NB4 (cell line): ENCODE results near the gene C5orf47.

Experiments
- DNase-seq: peaks from one replicate; pipeline ENCODE4 v3.0.0; 2010; ENCODE audit warnings: low read depth
- H3K4me3 ChIP-seq: one replicate; pipeline ENCODE4 v1.5.1; 2011; ENCODE audit warnings: mild to moderate bottlenecking, low read depth, low read length, moderate library complexity
- MYC ChIP-seq: IDR thresholded peaks from 2 replicates; pipeline ENCODE4 v1.6.1; 2011; ENCODE audit warnings: low read depth, low read length
- POLR2A ChIP-seq: IDR thresholded peaks from 2 replicates; pipeline ENCODE4 v1.6.1; 2011; ENCODE audit warnings: mild to moderate bottlenecking; ENCODE audit not compliant: insufficient read length; ENCODE audit errors: extremely low read depth
- TF ChIP-seq, protein P1 (sequence below): IDR thresholded peaks from one replicate; pipeline ENCODE4 v1.5.1; 2012; ENCODE audit warnings: low read depth, low read length
- TF ChIP-seq, protein P2 (sequence below): IDR thresholded peaks from 2 replicates; pipeline ENCODE4 v1.6.1; 2011; ENCODE audit warnings: low read depth, low read length

Gene C5orf47

DNA sequence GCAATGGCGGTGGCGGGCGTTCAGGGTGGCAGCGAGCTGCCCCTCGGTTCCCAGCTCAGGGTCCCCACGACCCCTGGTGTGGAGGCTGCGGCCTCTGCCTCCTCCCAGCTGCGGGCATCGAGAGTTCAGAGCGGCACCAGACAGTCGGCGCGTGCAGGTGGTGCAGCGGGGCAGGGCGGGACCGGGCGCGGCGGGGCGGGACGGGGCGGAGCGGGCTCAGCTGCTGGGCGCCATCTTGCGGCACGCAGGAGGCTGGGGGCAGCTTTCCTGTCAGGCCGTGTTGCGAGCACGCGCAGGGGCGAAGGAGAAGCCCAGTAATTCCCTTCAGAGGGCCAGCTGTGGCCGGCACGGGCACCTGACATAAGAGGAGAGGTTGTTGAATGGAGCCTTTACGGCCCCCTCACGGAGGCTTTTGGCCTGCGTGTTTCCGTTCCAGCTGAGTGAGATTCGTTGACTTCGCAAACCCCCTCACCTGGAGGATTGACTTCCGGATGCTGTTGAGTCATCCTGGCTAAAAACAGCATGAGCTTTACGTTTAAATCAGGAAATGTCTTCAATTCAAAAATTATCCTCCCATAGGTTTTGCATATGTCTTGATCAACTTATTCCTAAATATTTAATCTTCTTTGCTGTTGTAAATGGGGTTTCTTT is 587 bp downstream of the C5orf47 start:
- DNase-seq, result no peak
- no peak overlapping the region for H3K4me3 ChIP-seq
- TF ChIP-seq, protein P1, sequence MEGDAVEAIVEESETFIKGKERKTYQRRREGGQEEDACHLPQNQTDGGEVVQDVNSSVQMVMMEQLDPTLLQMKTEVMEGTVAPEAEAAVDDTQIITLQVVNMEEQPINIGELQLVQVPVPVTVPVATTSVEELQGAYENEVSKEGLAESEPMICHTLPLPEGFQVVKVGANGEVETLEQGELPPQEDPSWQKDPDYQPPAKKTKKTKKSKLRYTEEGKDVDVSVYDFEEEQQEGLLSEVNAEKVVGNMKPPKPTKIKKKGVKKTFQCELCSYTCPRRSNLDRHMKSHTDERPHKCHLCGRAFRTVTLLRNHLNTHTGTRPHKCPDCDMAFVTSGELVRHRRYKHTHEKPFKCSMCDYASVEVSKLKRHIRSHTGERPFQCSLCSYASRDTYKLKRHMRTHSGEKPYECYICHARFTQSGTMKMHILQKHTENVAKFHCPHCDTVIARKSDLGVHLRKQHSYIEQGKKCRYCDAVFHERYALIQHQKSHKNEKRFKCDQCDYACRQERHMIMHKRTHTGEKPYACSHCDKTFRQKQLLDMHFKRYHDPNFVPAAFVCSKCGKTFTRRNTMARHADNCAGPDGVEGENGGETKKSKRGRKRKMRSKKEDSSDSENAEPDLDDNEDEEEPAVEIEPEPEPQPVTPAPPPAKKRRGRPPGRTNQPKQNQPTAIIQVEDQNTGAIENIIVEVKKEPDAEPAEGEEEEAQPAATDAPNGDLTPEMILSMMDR, result no peak
- TF ChIP-seq, protein P2, sequence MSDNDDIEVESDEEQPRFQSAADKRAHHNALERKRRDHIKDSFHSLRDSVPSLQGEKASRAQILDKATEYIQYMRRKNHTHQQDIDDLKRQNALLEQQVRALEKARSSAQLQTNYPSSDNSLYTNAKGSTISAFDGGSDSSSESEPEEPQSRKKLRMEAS, result no peak
- TF ChIP-seq MYC, result no peak
- TF ChIP-seq POLR2A, result no peak

DNA sequence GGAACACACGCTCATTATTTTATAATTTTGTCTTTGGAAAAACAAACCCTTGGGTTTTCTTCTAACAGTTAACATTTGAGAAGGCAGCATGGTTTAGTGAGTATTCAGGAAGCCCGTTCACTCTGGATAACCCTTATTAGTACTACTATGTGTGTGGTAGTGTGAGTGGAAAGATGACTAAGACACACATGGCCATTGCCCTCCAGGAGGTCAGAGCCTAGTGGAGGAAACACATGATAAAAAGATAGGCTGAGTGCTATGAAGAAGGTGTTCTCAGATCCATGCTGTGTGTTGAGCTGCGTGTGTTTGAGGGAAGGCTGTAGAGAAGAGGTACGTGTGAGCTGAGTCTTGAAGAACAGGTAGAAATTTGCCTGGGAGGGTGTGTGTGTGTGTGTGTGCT is 8.4 kb downstream of the C5orf47 start:
- DNase-seq, result no peak
- H3K4me3 ChIP-seq, result no peak overlapping the region
- TF ChIP-seq, protein P1, result no peak
- TF ChIP-seq POLR2A, result no peak
- no peak for TF ChIP-seq MYC
- TF ChIP-seq, protein P2, result no peak

DNA sequence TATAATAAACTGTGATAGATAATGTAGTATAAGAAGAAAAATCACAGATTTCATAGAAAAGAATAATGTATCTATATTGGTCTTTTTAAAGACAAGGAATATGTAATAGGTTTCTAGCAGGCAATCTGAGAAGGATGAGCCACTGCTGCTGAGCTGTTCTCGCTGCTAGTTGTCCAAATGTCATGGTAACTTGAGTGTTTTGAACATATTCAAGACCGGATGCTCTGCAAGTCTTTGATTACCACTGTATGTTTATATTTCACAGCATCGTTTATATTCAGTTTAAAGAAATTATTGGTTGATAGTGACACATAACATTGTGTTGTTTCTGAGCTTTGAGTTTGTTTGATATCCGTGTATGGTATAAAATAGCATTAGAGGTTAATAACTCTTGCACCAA is 9.6 kb downstream of the C5orf47 start:
- no peak for DNase-seq

DNA sequence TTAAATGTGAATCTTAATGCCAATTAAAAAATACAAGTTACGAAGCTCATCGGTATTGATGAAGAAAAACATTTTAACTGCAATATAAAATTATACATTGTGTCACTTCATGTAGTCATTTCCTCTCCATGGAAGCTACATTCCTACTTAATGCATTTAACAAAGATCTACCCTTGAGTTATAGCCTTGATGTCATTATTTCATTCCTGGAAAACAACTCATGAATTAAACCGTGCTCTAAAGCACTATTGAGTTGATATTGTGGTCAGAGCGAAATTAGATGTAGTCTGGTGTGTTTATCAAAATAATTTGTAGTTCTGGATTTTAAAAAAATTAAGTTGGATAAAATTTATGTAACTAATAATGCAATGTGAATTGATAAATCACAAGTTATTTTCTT is 11.1 kb downstream of the C5orf47 start:
- no peak for DNase-seq
- TF ChIP-seq POLR2A (no peak), MYC (no peak)
- TF ChIP-seq, protein P1, result no peak
- TF ChIP-seq, protein P2, result no peak
- H3K4me3 ChIP-seq, result no peak overlapping the region

More for the DNA sequence above, 9.6 kb downstream of the C5orf47 start:
- TF ChIP-seq, protein P2, result no peak
- TF ChIP-seq POLR2A (no peak), MYC (no peak)
- TF ChIP-seq, protein P1, result no peak
- no peak overlapping the region for H3K4me3 ChIP-seq

DNA sequence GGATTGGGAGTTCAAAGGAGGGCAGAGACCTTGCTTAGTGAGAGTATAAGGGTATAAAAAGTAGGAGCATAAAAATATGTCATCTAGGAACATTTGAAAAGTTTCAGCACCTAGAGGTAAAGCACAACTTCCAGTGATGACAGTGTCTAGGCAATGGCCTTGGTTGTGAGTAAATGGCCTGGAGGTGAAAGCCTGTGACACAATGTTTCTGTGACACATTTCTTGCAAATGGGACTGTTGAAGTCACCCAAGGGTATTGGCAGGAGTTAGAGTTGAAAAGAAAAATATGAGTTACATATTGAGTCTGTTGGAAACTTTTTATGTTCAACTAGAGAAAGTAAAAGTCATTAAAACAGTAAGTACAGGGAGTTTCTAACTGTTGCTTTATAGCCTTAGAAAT is 14.8 kb downstream of the C5orf47 start:
- H3K4me3 ChIP-seq, result no peak overlapping the region
- no peak for DNase-seq
- TF ChIP-seq, protein P1, result no peak
- TF ChIP-seq, protein P2, result no peak

DNA sequence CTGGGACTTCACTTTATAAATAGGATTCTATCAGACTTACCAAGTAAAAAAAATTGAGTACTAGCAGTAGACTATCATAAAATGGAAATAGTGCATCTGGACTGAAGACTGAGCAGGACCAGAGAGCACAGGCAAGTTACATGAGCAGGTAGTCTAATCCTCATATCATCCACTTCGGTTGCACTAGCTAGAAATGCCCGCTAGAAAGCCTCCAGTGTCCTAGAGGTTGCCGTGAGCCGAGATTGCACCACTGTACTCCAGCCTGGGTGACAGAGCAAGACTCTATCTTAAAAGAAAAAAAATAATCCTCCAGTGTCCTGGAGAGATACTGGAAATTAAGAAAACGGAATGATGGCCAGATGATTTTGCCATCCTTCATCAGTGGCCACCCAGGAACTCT is 20.0 kb downstream of the C5orf47 start:
- no peak for DNase-seq
- H3K4me3 ChIP-seq, result no peak overlapping the region
- TF ChIP-seq POLR2A, result no peak
- TF ChIP-seq, protein P2, result no peak
- no peak for TF ChIP-seq MYC
- TF ChIP-seq, protein P1, result no peak
